GM19395 (cell line): ENCODE measurements around the gene PRKCQ.

Experiments used
- ATAC-seq: cut with Tn5 transposase; IDR thresholded peaks from one replicate; pipeline ENCODE4 v1.9.1; 2021; ENCODE audit warnings: mild to moderate bottlenecking, moderate library complexity; ENCODE audit not compliant: unreplicated experiment

PRKCQ gene

GRCh38 chr10:6409971-6410643, 170.0 kb downstream of the PRKCQ start:
- ATAC-seq, result no peak

- no peak for ATAC-seq
Observed at GRCh38 chr10:6408799-6409198, 171.3 kb downstream of the PRKCQ start.

- ATAC-seq, result no peak
Observed at GRCh38 chr10:6407034-6407721, 172.9 kb downstream of the PRKCQ start.

- ATAC-seq, result no peak
Observed at GRCh38 chr10:6406220-6407033, 173.6 kb downstream of the PRKCQ start.

- ATAC-seq, result no peak
Observed at GRCh38 chr10:6405713-6406112, 174.4 kb downstream of the PRKCQ start.

- no peak for ATAC-seq
Observed at GRCh38 chr10:6404127-6405072, 175.7 kb downstream of the PRKCQ start.

- no peak for ATAC-seq
Observed at GRCh38 chr10:6402960-6403359, 177.1 kb downstream of the PRKCQ start.

- ATAC-seq, result no peak
Observed at GRCh38 chr10:6402349-6402709, 177.7 kb downstream of the PRKCQ start.

- peak; percentile 88 for ATAC-seq
Observed at GRCh38 chr10:6401558-6402348, 178.3 kb downstream of the PRKCQ start.

- no peak for ATAC-seq
Observed at GRCh38 chr10:6400821-6401465, 179.1 kb downstream of the PRKCQ start.

GRCh38 chr10:6400331-6400730, 179.7 kb downstream of the PRKCQ start:
- ATAC-seq, result no peak

GRCh38 chr10:6399879-6400278, 180.2 kb downstream of the PRKCQ start:
- no peak for ATAC-seq

- no peak for ATAC-seq
Observed at GRCh38 chr10:6399231-6399741, 180.8 kb downstream of the PRKCQ start.

GRCh38 chr10:6398399-6398798, 181.7 kb downstream of the PRKCQ start:
- ATAC-seq, result no peak

- ATAC-seq, result no peak
Observed at GRCh38 chr10:6396652-6397051, 183.4 kb downstream of the PRKCQ start.

GRCh38 chr10:6396226-6396625, 183.8 kb downstream of the PRKCQ start:
- ATAC-seq, result no peak

- no peak for ATAC-seq
Observed at GRCh38 chr10:6395606-6396005, 184.5 kb downstream of the PRKCQ start.

GRCh38 chr10:6394084-6394483, 186.0 kb downstream of the PRKCQ start:
- ATAC-seq, result no peak

GRCh38 chr10:6393168-6393567, 186.9 kb downstream of the PRKCQ start:
- no peak for ATAC-seq
